RCC 7860 (cell line): ENCODE results near the gene PI4KA.

Experiments used
- DNase-seq: peaks from one replicate; pipeline ENCODE4 v3.0.0-alpha.2; 2015; ENCODE audit warnings: low spot score
- FAIRE-seq: peaks from 2 replicates; lab custom pipeline; 2012; peaks lifted over from hg19 to GRCh38; lab: Jason Lieb, UNC

Gene PI4KA

GRCh38 chr22:20881869-20882815 lies 23.5 kb upstream of the PI4KA start:
- DNase-seq (no peak), FAIRE-seq (no peak)

DNA sequence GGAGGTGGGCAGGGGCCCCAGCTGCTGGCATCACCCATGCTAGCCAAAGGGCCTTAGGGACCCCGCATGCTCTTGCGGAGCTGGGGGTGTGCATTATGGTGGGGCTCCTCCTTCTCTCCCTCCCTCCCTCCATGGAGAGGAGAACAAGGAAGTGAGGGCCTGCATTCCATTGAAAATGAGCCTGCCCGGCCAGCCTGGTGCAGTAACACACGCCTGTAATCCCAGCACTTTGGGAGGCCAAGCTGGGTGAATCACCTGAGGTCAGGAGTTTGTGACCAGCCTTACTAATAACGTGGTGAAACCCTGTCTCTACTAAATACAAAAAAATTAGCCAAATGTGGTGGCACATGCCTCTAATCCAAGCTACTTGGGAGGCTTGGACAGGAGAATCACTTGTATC lies 22.6 kb upstream of the PI4KA start:
- FAIRE-seq (no peak), DNase-seq (no peak)

- FAIRE-seq (no peak), DNase-seq (no peak)
Observed at GRCh38 chr22:20877715-20878114, 19.1 kb upstream of the PI4KA start.

DNA sequence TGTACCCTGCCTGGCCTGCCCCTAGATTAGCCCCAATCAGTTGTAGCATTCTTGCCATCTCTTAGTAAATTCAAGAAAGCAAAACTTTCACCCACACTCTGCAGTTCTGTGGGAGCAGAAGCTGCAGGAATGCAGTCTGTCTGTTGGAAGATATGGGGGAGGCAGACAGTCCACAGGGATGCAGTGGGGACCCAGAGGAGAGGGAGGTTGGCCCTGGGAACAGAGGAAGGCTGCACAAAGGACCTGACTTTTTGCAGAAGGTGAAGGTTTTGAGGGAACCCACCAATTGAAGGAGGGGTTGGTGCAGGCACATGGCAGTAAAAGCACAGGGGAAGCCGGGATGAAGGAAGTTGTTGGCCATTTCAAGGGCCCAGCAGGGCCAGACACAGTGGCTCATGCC lies 16.7 kb upstream of the PI4KA start:
- no peak for DNase-seq
- FAIRE-seq: no peak

DNA sequence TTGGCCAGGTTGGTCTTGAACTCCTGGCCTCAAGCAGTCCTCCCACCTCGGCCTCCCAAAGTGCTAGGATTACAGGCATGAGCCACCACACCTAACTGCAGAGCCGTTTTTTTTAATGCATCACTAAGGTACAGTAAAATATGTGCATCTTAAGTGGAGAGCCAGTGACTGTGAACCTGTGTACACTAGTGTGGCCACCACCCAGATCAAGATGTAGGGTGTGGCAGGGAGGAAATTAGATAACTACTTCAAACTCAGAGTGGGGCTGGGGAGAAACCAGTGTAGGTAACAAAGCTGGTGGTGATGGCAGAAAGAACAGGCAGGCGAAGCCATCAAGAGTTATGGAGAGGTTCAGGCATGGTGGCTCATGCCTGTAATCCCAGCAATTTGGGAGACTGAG lies 14.6 kb upstream of the PI4KA start:
- no peak for FAIRE-seq
- DNase-seq: no peak

DNA sequence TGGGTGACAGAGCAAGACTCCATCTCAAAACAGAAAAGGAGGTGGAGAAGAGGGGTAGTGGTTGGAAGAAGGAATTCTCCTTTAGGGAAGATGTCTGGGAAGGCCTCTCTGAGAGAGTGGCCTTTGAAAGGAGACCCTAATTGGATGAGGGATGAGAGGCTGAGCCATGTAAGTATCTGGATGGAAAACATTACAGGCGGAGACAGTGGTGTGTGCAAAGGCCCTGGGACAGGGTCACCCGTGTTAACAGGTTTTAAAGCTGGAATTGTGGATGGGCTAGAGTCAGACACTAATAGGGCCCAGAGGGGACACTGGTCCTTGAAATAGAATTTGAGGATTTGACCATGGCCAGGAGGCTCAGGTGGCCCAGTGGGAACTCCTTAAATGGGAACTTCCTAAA lies 10.6 kb upstream of the PI4KA start:
- no peak for FAIRE-seq

DNA sequence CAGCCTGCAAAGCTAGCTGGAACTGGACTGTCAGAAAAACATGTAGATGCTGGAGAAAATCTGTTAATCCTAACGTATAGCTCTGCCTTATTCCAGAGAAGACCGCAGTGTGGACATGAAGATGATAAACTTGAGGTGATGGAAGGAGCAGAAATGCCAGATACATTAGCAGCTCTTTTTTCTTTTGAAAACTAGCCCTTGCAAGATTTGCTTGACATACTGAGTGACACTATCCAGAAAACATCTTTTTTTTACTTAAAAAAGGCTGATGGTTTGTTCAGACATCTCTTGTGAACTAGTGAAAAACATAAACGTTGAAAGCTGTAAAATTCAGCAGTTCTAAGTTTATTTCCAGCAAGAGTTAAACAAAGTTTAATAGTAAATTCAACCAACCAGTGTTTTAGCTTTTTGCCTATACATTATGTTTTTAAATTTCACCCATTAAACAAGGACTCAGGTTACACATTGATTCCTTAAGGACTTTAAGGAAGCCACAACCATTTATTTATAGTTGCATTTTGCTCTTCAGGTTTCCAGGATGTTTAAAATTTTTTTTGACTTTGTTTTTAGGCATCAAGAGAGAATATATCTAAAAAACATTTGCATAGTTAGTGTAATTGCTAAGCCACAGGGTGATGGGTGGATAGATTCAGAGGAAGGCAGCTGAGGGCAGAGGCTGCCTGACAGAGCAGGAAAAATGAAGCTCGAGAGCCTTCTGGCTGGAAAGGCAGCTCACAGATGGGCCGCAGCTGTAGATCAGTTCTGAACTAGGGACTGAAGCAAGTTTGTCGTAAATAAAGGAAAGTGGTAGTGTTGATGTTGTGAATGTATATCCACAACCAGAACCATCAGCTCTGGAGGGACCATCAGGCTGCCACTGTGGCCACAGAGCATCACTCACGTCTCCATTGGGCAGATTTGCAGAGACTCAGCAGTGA lies 9.7 kb upstream of the PI4KA start:
- no peak for FAIRE-seq

More for the DNA sequence above, 10.6 kb upstream of the PI4KA start:
- DNase-seq: no peak

DNA sequence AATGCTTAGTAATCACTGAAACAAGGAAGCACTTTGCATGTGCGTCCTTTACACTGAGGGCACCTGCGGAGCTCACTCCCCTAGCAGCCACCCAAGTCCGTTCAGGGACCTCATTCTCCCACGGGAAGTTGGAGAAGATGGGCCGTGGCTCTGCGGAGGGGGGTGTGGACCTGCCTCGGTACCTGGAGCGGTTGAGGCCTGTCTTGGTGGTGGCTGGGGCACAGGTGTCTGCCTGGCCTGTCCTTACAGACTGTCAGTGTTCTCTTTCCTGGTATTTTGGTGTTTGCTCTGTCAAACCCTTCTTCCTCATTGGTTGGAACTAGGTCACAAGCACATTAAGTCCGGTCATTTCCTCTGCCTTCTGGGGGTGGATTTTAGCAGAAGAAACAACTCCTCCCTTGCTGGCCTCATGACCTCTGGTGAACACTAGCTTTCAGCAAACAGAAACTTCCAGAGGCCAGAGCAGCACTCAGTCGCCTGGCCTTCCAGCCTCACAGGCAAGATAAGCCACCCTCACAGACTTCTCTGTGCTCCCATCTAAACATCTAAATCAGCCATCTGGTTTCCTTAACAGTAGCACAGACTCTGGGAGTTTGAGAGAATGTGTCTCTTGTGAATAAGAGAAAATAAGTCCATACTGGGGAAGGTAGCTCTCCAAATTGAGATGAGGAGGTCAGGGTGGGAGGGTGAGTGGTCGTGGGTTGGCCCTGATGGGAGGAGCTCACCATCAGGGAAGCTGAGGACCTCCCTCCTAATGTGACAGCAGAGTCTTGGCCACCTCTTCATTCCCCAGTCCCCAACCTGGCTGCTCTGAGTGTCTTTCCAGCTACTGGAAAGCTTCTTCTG lies 8.8 kb upstream of the PI4KA start:
- no peak for FAIRE-seq
- DNase-seq: no peak

More for the DNA sequence above, 9.7 kb upstream of the PI4KA start:
- DNase-seq: no peak

- no peak for DNase-seq
- no peak for FAIRE-seq
Observed at GRCh38 chr22:20866736-20867135, 8.1 kb upstream of the PI4KA start.

- FAIRE-seq (no peak), DNase-seq (no peak)
Observed at GRCh38 chr22:20865875-20866445, 7.3 kb upstream of the PI4KA start.

GRCh38 chr22:20865331-20865730 lies 6.7 kb upstream of the PI4KA start:
- FAIRE-seq (no peak), DNase-seq (no peak)

DNA sequence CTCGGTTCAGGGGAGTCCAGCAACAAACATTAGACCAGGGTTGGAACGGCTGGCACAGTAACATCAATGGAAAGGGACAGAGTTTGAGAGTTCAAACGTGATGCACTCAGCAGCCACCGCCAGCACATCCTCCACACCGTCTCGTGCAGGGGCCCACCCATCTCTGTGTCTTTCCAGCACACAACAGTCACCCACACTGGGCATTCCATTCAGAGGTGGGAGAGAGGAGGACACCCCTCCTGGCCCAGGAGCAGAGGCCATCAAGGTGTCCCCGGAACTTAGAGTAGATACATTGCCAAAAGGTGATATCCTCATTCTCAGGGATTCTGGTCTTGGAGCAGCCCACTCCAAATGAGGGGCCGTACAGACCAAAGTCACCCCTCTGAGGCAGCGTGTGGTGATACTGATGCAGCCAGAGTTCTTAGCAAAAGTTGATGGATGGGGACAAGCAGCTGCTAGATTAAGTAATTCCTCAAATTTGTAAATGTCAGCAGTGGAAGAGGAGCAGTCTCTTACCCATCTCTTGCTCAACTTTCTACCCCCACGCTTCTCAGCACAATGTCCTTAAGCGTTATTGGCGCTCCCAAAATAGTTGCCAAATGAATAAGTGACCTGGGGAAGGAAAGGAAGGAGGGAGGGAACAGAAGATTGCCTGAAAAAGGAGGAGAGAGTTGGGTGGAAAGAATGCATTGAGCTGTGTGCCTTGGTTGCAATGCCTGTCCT lies 5.7 kb upstream of the PI4KA start:
- DNase-seq (no peak), FAIRE-seq (no peak)

DNA sequence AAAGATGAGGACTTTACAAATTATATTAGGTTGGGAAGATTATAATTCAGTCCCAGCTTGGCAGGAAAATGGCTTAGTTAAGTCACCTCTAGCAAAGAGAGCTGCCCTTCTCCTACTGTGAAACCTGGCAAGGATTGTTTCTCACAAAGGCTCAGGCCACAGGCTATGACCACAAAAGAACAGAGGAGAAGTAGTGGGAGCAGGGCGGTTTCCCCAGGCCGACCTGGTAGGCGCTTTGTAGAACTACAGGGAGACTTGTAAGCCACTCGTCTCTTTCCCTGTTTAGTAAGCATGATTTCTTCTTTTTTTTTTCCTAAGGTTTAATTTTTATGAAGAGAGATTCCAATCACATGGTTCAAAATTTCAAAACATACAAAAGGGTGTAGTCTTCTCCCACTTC lies 4.8 kb upstream of the PI4KA start:
- FAIRE-seq: no peak
- no peak for DNase-seq

DNA sequence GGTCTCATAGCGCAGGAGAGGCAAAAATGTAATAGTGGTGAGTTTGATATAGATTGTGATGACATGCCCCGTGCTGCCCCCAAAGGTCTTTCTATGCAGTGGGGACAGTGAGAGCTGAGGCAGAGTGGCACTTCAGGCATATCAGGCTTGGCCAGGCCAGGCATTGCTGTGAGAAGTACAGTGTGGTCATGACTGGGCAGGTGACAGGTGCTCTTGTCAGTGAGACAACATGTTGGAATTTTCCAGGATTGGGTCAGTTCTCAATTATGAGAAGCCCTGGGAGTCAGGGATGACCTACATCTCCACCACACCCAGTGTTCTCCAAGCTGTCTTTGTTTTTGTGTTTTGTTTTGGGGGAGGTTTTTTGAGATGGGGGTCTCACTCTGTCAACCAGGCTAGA lies 3.9 kb upstream of the PI4KA start:
- DNase-seq (no peak), FAIRE-seq (no peak)

DNA sequence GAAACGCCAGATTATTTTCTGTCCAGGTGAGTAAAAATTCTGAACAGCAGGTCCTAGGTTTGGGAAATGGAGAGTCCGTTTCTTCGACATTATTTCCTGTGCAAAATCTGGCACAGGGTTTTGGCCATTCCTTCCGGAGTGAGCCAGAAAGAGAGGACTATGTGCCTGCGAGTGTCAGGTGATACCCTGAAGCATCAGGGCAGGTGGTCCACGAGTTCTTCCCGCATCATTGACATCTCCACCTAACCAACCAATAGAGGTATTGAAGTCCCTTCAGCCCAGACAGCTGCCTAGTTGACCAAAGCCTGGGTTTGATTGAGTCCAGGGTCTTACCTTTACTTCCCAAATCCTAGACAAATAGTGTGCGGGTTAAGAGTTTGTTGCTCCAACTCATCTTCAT lies 1.0 kb upstream of the PI4KA start:
- DNase-seq: no peak
- no peak for FAIRE-seq

DNA sequence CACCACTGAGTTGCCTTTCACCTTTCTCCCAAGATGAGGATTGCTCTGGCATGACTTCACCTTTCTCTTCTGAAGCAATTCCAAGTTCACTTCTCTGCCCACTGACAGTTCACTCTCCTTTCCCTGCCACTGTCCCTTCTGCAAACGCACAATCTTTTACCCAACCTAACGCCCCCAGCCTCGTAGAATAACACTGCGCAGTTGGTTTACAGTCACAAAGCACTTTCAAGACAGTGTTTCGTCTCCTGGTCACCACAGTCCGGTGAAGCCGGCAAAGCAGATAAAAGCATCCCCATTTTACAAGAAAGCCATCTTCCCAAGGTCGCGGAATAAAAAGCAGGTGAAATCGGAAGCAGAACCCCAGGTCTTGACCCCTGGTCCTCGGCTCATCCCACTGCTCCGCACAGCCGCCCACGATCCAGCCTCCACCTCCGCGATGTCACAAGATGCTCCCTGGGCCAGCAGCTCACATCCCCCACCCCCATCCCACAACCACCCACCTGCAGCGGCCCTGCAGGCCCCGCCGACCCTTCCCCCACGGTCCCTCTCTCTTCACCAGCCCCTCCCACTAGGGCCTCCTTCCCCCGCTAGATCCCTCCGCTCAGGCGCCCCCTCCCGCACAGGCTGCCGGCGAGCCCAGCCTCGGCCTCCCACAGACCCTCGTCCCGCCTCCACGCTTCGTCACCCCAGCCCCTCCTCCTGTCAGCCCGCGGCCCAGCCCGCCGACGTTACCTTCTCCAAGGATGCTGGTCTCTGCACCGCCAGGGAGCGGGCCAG lies 585 bp downstream of the PI4KA start:
- DNase-seq (peak; percentile 37), FAIRE-seq (no peak)

DNA sequence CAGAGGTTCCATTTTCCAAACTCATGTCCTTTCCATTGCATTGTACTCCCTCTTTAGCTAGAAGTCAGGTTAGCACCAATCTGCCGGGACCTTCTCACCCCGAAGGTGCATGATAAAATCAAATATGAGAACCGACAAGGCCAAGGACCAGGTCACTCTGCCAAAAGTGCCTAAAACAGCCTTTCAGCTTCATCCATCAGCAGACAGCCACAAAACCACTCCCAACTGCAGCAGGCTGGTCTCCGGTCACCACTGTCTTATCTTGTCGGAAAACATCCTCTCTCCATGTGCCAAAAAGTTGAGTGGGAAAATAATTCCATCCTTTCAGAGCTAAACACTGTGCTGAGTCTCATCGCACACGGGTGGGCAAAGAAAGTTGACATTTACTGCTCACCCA lies 1.4 kb downstream of the PI4KA start:
- DNase-seq (no peak), FAIRE-seq (no peak)

GRCh38 chr22:20853236-20853660 lies 5.4 kb downstream of the PI4KA start:
- no peak for DNase-seq
- no peak for FAIRE-seq

DNA sequence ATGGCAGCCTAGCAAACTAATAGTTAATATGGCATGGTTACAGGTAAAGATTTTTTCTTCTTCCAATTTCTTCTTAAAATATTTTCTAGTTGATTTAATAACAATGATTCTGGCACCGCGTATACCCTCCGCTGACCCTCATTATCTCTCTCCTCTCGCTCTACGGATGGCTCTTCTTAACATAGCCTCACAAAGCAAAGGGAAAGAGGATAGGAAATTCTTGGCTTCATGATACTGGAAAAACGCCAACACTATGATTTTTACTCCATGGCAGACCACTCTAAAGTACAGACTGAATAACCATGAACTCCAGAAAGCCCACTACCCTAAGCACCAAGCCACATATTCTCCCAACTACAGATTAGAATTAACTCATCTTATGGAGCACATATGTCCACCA lies 6.1 kb downstream of the PI4KA start:
- FAIRE-seq (no peak), DNase-seq (no peak)
